Parathyroid adenoma (tissue), 2 donors: ENCODE data around the gene HDAC9.

ENCODE experiments used
- H2AFZ ChIP-seq: fragments of 300-600 bp; sonication (generic); one replicate; pipeline ENCODE4 v1.7.0; 2017; ENCODE audit warnings: antibody characterized with exemption, mild to moderate bottlenecking
- H3K27ac ChIP-seq: fragments of 300-600 bp; sonication (generic); one replicate; pipeline ENCODE4 v1.7.0; 2017
- H3K27me3 ChIP-seq: fragments of 300-600 bp; sonication (generic); one replicate; pipeline ENCODE4 v1.7.0; 2017; ENCODE audit warnings: low read length; ENCODE audit not compliant: control insufficient read depth, insufficient read depth
- H3K36me3 ChIP-seq: fragments of 300-600 bp; sonication (generic); one replicate; pipeline ENCODE4 v1.7.0; 2017; ENCODE audit warnings: low read length; ENCODE audit not compliant: control insufficient read depth, insufficient read depth
- H3K4me1 ChIP-seq: fragments of 300-600 bp; sonication (generic); one replicate; pipeline ENCODE4 v1.7.0; 2017; ENCODE audit warnings: control low read depth
- H3K4me2 ChIP-seq: fragments of 300-600 bp; sonication (generic); one replicate; pipeline ENCODE4 v1.7.0; 2017; ENCODE audit warnings: low read length
- H3K4me3 ChIP-seq: fragments of 300-600 bp; sonication (generic); one replicate; pipeline ENCODE4 v1.7.0; 2017; ENCODE audit warnings: low read depth, low read length
- H3K79me2 ChIP-seq: fragments of 300-600 bp; sonication (generic); one replicate; pipeline ENCODE4 v1.7.0; 2017; ENCODE audit warnings: control low read depth
- H3K9ac ChIP-seq: fragments of 300-600 bp; sonication (generic); one replicate; pipeline ENCODE4 v1.7.0; 2017; ENCODE audit warnings: mild to moderate bottlenecking
- H3K9me3 ChIP-seq: fragments of 300-600 bp; sonication (generic); one replicate; pipeline ENCODE4 v1.7.0; 2017; ENCODE audit warnings: low read length; ENCODE audit not compliant: control insufficient read depth
- TF ChIP-seq, protein P1 (sequence below): fragments of 300-600 bp; sonication (generic); IDR thresholded peaks from one replicate; pipeline ENCODE4 v1.7.0; 2017; ENCODE audit warnings: antibody characterized with exemption, mild to moderate bottlenecking
- donor health status: primary hyperparathyroidism.

The HDAC9 gene

DNA sequence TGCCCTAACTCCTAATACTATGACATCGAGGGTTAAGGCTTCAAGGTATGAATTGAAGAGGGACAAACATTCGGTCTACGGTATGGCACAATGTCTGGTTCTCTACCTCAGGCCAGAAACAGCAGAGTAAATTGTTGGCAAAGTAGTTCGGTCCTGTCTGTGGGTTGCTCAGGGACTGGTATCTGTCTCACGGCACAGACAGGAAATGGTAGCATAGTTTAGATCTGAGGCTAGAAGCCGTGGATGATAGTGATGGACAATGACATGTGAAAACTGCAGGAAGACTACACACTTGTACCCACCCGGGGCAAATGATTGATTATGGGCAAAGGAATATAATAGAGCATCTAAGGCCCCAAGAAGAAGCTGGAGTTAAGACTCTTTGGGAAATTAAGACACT lies 515.7 kb downstream of the HDAC9 start:
- Histone ChIP-seq H3K4me2 (no peak overlapping the region), H3K4me3 (no peak overlapping the region), H3K9me3 (no peaks in the 10 kb centered on the region), H3K27me3 (no peaks in the 10 kb centered on the region), H2AFZ (no peak overlapping the region), H3K4me1 (no peaks in the 10 kb centered on the region), H3K9ac (no peak overlapping the region), H3K79me2 (no peaks in the 10 kb centered on the region), H3K27ac (no peak overlapping the region), H3K36me3 (no peaks in the 10 kb centered on the region)
- TF ChIP-seq, protein P1, sequence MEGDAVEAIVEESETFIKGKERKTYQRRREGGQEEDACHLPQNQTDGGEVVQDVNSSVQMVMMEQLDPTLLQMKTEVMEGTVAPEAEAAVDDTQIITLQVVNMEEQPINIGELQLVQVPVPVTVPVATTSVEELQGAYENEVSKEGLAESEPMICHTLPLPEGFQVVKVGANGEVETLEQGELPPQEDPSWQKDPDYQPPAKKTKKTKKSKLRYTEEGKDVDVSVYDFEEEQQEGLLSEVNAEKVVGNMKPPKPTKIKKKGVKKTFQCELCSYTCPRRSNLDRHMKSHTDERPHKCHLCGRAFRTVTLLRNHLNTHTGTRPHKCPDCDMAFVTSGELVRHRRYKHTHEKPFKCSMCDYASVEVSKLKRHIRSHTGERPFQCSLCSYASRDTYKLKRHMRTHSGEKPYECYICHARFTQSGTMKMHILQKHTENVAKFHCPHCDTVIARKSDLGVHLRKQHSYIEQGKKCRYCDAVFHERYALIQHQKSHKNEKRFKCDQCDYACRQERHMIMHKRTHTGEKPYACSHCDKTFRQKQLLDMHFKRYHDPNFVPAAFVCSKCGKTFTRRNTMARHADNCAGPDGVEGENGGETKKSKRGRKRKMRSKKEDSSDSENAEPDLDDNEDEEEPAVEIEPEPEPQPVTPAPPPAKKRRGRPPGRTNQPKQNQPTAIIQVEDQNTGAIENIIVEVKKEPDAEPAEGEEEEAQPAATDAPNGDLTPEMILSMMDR, result no peak

GRCh38 chr7:19015098-19015497 lies 519.5 kb downstream of the HDAC9 start:
- Histone ChIP-seq H3K4me3 (no peak overlapping the region), H3K4me1 (no peaks in the 10 kb centered on the region), H3K27ac (no peak overlapping the region), H3K9ac (no peak overlapping the region), H3K36me3 (no peaks in the 10 kb centered on the region), H3K9me3 (no peaks in the 10 kb centered on the region), H2AFZ (no peak overlapping the region), H3K27me3 (no peaks in the 10 kb centered on the region), H3K79me2 (no peaks in the 10 kb centered on the region), H3K4me2 (no peak overlapping the region)
- TF ChIP-seq, protein P1, result no peak

DNA sequence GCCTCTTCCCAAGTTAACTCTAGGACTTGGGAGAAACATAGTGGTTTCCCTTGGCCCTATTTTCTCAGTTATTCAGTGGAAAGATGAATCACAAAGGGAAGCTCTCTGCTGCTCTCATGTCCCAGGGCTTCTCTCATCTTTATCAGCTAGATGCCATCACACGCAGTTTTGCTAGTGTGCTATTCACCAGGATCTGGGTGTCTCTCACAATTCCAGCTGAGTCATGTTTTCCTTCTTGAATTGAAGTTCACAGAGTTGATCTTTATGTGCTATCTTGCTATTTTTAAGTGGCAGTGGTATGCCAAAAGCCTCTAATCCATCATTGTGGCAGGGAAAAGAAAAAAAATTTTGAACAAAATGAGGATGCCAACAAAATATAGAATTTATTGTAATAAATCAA lies 520.6 kb downstream of the HDAC9 start:
- Histone ChIP-seq H3K4me3 (no peak overlapping the region), H3K9ac (no peak overlapping the region), H3K79me2 (no peaks in the 10 kb centered on the region), H3K4me1 (no peaks in the 10 kb centered on the region), H3K27ac (no peak overlapping the region), H3K36me3 (no peaks in the 10 kb centered on the region), H3K9me3 (no peaks in the 10 kb centered on the region), H3K4me2 (no peak overlapping the region), H3K27me3 (no peaks in the 10 kb centered on the region), H2AFZ (no peak overlapping the region)
- TF ChIP-seq, protein P1, result no peak

DNA sequence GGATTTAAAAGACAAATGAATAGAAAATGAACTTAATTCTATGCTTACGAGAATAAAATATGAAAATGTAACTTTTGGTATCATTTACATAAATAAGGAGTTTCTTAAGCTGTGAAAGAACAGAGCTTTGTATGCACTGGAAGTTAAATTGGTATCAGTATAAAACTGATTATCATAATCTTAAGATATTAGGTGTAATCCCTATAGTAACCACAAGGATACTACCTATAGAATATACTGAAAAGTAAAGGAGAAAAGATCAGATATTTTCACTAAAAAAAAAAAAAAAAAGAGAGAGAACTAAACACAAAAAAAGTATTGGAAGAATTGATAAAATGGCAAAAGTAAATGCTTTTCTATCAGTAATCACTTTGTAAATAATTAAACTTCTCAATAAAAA lies 521.8 kb downstream of the HDAC9 start:
- no peak overlapping the region for H3K4me3 ChIP-seq
- no peak overlapping the region for H3K27ac ChIP-seq
- H3K4me1 ChIP-seq, result no peaks in the 10 kb centered on the region
- no peak overlapping the region for H2AFZ ChIP-seq
- no peak overlapping the region for H3K9ac ChIP-seq
- H3K36me3 ChIP-seq, result no peaks in the 10 kb centered on the region
- no peaks in the 10 kb centered on the region for H3K27me3 ChIP-seq
- no peak overlapping the region for H3K4me2 ChIP-seq
- H3K9me3 ChIP-seq, result no peaks in the 10 kb centered on the region
- no peaks in the 10 kb centered on the region for H3K79me2 ChIP-seq
- TF ChIP-seq, protein P1, result no peak

GRCh38 chr7:19020062-19020461 lies 524.5 kb downstream of the HDAC9 start:
- H3K36me3 ChIP-seq, result no peaks in the 10 kb centered on the region
- no peak overlapping the region for H3K4me3 ChIP-seq
- H3K27me3 ChIP-seq, result no peaks in the 10 kb centered on the region
- H3K79me2 ChIP-seq, result no peaks in the 10 kb centered on the region
- H3K27ac ChIP-seq, result no peak overlapping the region
- H3K4me2 ChIP-seq, result no peak overlapping the region
- TF ChIP-seq, protein P1, result no peak
- no peak overlapping the region for H3K9ac ChIP-seq
- H2AFZ ChIP-seq, result no peak overlapping the region
- no peaks in the 10 kb centered on the region for H3K9me3 ChIP-seq
- H3K4me1 ChIP-seq, result no peaks in the 10 kb centered on the region
